ENCODE data around the gene SH3TC2.

SH3TC2 gene

GRCh38 chr5:149056616-149057165, 6.2 kb downstream of the SH3TC2 start:
- no peak for DNase-seq

GRCh38 chr5:149054416-149054815, 8.4 kb downstream of the SH3TC2 start:
- no peak for DNase-seq

GRCh38 chr5:149053072-149053695, 9.7 kb downstream of the SH3TC2 start:
- DNase-seq, result no peak

- no peak for DNase-seq
Measured at GRCh38 chr5:149049371-149049781, 13.5 kb downstream of the SH3TC2 start.

- no peak for DNase-seq
Measured at GRCh38 chr5:149048811-149049210, 14.1 kb downstream of the SH3TC2 start.

- no peak for DNase-seq
Measured at GRCh38 chr5:149047462-149047861, 15.4 kb downstream of the SH3TC2 start.

- no peak for DNase-seq
Measured at GRCh38 chr5:149046196-149046829, 16.5 kb downstream of the SH3TC2 start.

GRCh38 chr5:149045089-149045460, 17.8 kb downstream of the SH3TC2 start:
- no peak for DNase-seq

- no peak for DNase-seq
Measured at GRCh38 chr5:149044453-149045088, 18.3 kb downstream of the SH3TC2 start.

GRCh38 chr5:149043641-149044040, 19.2 kb downstream of the SH3TC2 start:
- no peak for DNase-seq

- DNase-seq, result no peak
Measured at GRCh38 chr5:149042865-149043264, 20.0 kb downstream of the SH3TC2 start.

GRCh38 chr5:149041242-149041641, 21.6 kb downstream of the SH3TC2 start:
- no peak for DNase-seq

- no peak for DNase-seq
Measured at GRCh38 chr5:149040421-149040820, 22.4 kb downstream of the SH3TC2 start.

- DNase-seq, result no peak
Measured at GRCh38 chr5:149039506-149039905, 23.4 kb downstream of the SH3TC2 start.

- DNase-seq, result no peak
Measured at GRCh38 chr5:149038336-149039080, 24.4 kb downstream of the SH3TC2 start.

- no peak for DNase-seq
Measured at GRCh38 chr5:149037817-149038216, 25.0 kb downstream of the SH3TC2 start.

GRCh38 chr5:149036970-149037369, 25.9 kb downstream of the SH3TC2 start:
- no peak for DNase-seq

- no peak for DNase-seq
Measured at GRCh38 chr5:149036168-149036567, 26.7 kb downstream of the SH3TC2 start.

- DNase-seq, result peak; percentile 70
Measured at GRCh38 chr5:149035372-149035790, 27.5 kb downstream of the SH3TC2 start.

GRCh38 chr5:149030838-149031397, 31.9 kb downstream of the SH3TC2 start:
- no peak for DNase-seq

- DNase-seq, result no peak
Measured at GRCh38 chr5:149030392-149030791, 32.5 kb downstream of the SH3TC2 start.

- no peak for DNase-seq
Measured at GRCh38 chr5:149028984-149029383, 33.9 kb downstream of the SH3TC2 start.

GRCh38 chr5:149028161-149028560, 34.7 kb downstream of the SH3TC2 start:
- no peak for DNase-seq
